ENCODE results near the gene PFKFB3.
"Not testable (repeated sequence)": the region's sequence is repeated elsewhere in the genome, so short reads cannot be mapped to it uniquely, and the experiment has no call there.

The PFKFB3 gene

GRCh38 chr10:6202684-6203330, at the start of gene PFKFB3:
Gene PFKFB3 (plus strand): TSS chr10:6202932. CDS start chr10:6203261, 329 bp downstream.
- no peaks in the 10 kb centered on the region for H3K27me3 ChIP-seq (ENCODE audit: insufficient read depth, low read length)
- peak within 1 kb of the TSS; percentile 99 for H3K4me3 ChIP-seq (ENCODE audit: low read length)
- H3K9me3 ChIP-seq (ENCODE audit: low read length): no peaks in the 10 kb centered on the region
- H3K36me3 ChIP-seq (ENCODE audit: insufficient read depth, low read length): peaks cover 3% of the 10 kb centered on the region
- H2AFZ ChIP-seq (ENCODE audit: low read depth, low read length): peak within 1 kb of the TSS; percentile 52
- H3K4me1 ChIP-seq (ENCODE audit: insufficient read depth, low read length): peaks cover 25% of the 10 kb centered on the region

DNA sequence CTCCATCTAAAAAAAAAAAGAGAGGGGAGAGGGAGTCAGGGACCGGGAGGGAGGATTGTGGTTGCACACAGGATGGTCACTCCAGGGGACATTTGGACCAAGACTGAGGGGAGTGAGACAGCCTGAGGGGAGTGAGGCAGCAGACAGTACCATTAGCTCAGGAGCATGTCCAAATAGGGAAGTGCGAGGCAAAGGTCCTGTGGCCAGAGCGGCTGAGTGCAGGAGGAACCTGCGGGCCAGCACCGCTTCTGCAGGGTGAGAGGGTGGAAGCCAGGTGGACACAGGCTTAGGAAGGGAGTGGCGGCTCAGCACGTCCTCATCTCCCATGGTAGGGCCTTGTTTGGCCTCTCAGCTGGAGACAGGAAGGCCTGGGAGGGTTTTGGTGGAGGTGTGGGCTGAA, 48.9 kb upstream of the PFKFB3 start:
- no peak overlapping the region for H2AFZ ChIP-seq (ENCODE audit: low read depth, low read length)
- peaks cover 2% of the 10 kb centered on the region for H3K9me3 ChIP-seq (ENCODE audit: low read length)
- no peaks in the 10 kb centered on the region for H3K36me3 ChIP-seq (ENCODE audit: insufficient read depth, low read length)
- no peaks in the 10 kb centered on the region for H3K4me1 ChIP-seq (ENCODE audit: insufficient read depth, low read length)
- no peak overlapping the region for H3K4me3 ChIP-seq (ENCODE audit: low read length)
- no peaks in the 10 kb centered on the region for H3K27me3 ChIP-seq (ENCODE audit: insufficient read depth, low read length)

DNA sequence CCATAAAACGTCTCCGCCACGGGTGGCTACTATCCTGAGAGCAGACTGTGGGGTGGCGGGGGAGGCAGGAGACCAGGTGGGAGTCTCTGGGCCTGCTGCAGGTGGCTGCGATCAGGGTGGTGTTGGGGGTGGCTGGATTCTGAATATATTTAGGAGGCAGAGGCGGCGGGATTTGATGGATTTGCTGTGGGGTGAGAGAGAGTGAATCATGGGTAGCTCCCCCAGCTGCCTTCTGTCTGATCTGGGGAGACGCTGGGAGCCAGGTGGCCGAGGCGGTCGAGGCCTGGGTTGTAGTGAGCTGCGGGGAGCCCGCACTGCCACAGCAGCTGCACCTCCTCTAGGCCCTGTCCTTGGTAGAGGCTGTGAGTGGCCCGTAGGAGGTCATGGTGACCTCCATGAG, 48.2 kb upstream of the PFKFB3 start:
- Histone ChIP-seq H3K4me3 (ENCODE audit: low read length) (no peak overlapping the region), H3K4me1 (ENCODE audit: insufficient read depth, low read length) (no peaks in the 10 kb centered on the region), H3K9me3 (ENCODE audit: low read length) (peaks cover 2% of the 10 kb centered on the region), H3K27me3 (ENCODE audit: insufficient read depth, low read length) (no peaks in the 10 kb centered on the region), H3K36me3 (ENCODE audit: insufficient read depth, low read length) (no peaks in the 10 kb centered on the region), H2AFZ (ENCODE audit: low read depth, low read length) (no peak overlapping the region)

GRCh38 chr10:6158276-6158675, 44.5 kb upstream of the PFKFB3 start:
- peaks cover 2% of the 10 kb centered on the region for H3K9me3 ChIP-seq (ENCODE audit: low read length)
- no peak overlapping the region for H2AFZ ChIP-seq (ENCODE audit: low read depth, low read length)
- no peak overlapping the region for H3K4me3 ChIP-seq (ENCODE audit: low read length)
- H3K36me3 ChIP-seq (ENCODE audit: insufficient read depth, low read length): no peaks in the 10 kb centered on the region
- H3K27me3 ChIP-seq (ENCODE audit: insufficient read depth, low read length): no peaks in the 10 kb centered on the region
- H3K4me1 ChIP-seq (ENCODE audit: insufficient read depth, low read length): no peaks in the 10 kb centered on the region

- H3K9me3 ChIP-seq (ENCODE audit: low read length): no peaks in the 10 kb centered on the region
- no peaks in the 10 kb centered on the region for H3K4me1 ChIP-seq (ENCODE audit: insufficient read depth, low read length)
- H3K27me3 ChIP-seq (ENCODE audit: insufficient read depth, low read length): no peaks in the 10 kb centered on the region
- H3K36me3 ChIP-seq (ENCODE audit: insufficient read depth, low read length): no peaks in the 10 kb centered on the region
- no peak overlapping the region for H2AFZ ChIP-seq (ENCODE audit: low read depth, low read length)
- H3K4me3 ChIP-seq (ENCODE audit: low read length): no peak overlapping the region
These were observed 40.8 kb upstream of the PFKFB3 start for GRCh38 chr10:6161921-6162320.

- Histone ChIP-seq H3K27me3 (ENCODE audit: insufficient read depth, low read length) (no peaks in the 10 kb centered on the region), H3K36me3 (ENCODE audit: insufficient read depth, low read length) (no peaks in the 10 kb centered on the region), H3K4me1 (ENCODE audit: insufficient read depth, low read length) (no peaks in the 10 kb centered on the region), H2AFZ (ENCODE audit: low read depth, low read length) (no peak overlapping the region), H3K9me3 (ENCODE audit: low read length) (no peaks in the 10 kb centered on the region), H3K4me3 (ENCODE audit: low read length) (no peak overlapping the region)
These were observed 40.0 kb upstream of the PFKFB3 start for GRCh38 chr10:6162589-6163356.

- H2AFZ ChIP-seq (ENCODE audit: low read depth, low read length): no peak overlapping the region
- no peaks in the 10 kb centered on the region for H3K4me1 ChIP-seq (ENCODE audit: insufficient read depth, low read length)
- H3K4me3 ChIP-seq (ENCODE audit: low read length): peak overlapping the region; percentile 49
- no peaks in the 10 kb centered on the region for H3K36me3 ChIP-seq (ENCODE audit: insufficient read depth, low read length)
- H3K27me3 ChIP-seq (ENCODE audit: insufficient read depth, low read length): no peaks in the 10 kb centered on the region
- no peaks in the 10 kb centered on the region for H3K9me3 ChIP-seq (ENCODE audit: low read length)
These were observed 39.1 kb upstream of the PFKFB3 start for GRCh38 chr10:6163364-6164270.

DNA sequence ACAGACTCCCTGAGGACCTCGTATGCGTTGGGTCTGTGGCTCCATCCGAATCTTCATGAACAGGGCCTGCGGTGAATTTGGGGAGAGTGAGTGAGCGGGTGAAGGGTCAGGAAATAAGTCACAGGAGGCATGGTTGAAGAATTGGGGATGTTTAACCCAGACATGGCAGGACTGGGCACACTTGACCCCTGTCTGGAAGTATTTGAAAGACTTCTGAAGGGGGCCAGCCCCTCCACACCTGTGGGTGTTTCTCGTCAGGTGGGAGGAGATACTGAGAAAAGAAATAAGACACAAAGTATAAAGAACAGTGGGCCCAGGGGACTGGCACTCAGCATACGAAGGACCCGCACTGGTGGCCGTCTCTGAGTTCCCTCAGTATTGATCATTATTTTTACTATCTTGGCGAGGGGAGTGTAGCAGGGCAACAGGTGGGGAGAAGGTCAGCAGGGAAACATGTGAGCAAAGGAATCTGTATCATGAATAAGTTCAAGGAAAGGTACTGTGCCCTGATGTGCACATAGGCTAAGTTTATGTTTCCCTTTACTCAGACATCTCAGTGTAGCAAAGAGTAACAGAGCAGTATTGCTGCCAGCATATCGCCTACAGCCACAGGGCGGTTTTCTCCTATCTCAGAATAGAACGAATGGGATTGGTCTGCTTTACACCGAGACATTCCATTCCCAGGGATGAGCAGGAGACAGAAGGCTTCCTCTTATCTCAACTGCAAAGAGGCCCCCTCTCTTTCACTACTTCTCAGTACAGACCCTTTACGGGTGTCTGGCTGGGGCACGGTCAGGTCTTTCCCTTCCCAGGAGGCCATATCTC, 38.2 kb upstream of the PFKFB3 start:
- no peak overlapping the region for H2AFZ ChIP-seq (ENCODE audit: low read depth, low read length)
- H3K4me3 ChIP-seq (ENCODE audit: low read length): peak overlapping the region; percentile 49
- no peaks in the 10 kb centered on the region for H3K36me3 ChIP-seq (ENCODE audit: insufficient read depth, low read length)
- H3K4me1 ChIP-seq (ENCODE audit: insufficient read depth, low read length): no peaks in the 10 kb centered on the region
- H3K9me3 ChIP-seq (ENCODE audit: low read length): no peaks in the 10 kb centered on the region
- no peaks in the 10 kb centered on the region for H3K27me3 ChIP-seq (ENCODE audit: insufficient read depth, low read length)

- H3K27me3 ChIP-seq (ENCODE audit: insufficient read depth, low read length): no peaks in the 10 kb centered on the region
- no peak overlapping the region for H3K4me3 ChIP-seq (ENCODE audit: low read length)
- H3K36me3 ChIP-seq (ENCODE audit: insufficient read depth, low read length): no peaks in the 10 kb centered on the region
- no peaks in the 10 kb centered on the region for H3K9me3 ChIP-seq (ENCODE audit: low read length)
- H3K4me1 ChIP-seq (ENCODE audit: insufficient read depth, low read length): no peaks in the 10 kb centered on the region
- no peak overlapping the region for H2AFZ ChIP-seq (ENCODE audit: low read depth, low read length)
These were observed 37.5 kb upstream of the PFKFB3 start for GRCh38 chr10:6165221-6165725.

- not testable (repeated sequence) for H3K36me3 ChIP-seq (ENCODE audit: insufficient read depth, low read length); H2AFZ ChIP-seq (ENCODE audit: low read depth, low read length); H3K9me3 ChIP-seq (ENCODE audit: low read length); H3K27me3 ChIP-seq (ENCODE audit: insufficient read depth, low read length); H3K4me1 ChIP-seq (ENCODE audit: insufficient read depth, low read length); H3K4me3 ChIP-seq (ENCODE audit: low read length)
These were observed 36.8 kb upstream of the PFKFB3 start for GRCh38 chr10:6165933-6166332.

GRCh38 chr10:6167456-6167855, 35.3 kb upstream of the PFKFB3 start:
- Histone ChIP-seq H3K36me3 (ENCODE audit: insufficient read depth, low read length) (no peaks in the 10 kb centered on the region), H3K9me3 (ENCODE audit: low read length) (no peaks in the 10 kb centered on the region), H3K27me3 (ENCODE audit: insufficient read depth, low read length) (no peaks in the 10 kb centered on the region), H3K4me1 (ENCODE audit: insufficient read depth, low read length) (no peaks in the 10 kb centered on the region), H3K4me3 (ENCODE audit: low read length) (no peak overlapping the region), H2AFZ (ENCODE audit: low read depth, low read length) (no peak overlapping the region)

GRCh38 chr10:6168084-6168483, 34.6 kb upstream of the PFKFB3 start:
- Histone ChIP-seq H3K4me1 (ENCODE audit: insufficient read depth, low read length) (no peaks in the 10 kb centered on the region), H2AFZ (ENCODE audit: low read depth, low read length) (no peak overlapping the region)

More at GRCh38 chr10:6168084-6168483, 34.6 kb upstream of the PFKFB3 start:
- H3K27me3 ChIP-seq (ENCODE audit: insufficient read depth, low read length): no peaks in the 10 kb centered on the region
- H3K36me3 ChIP-seq (ENCODE audit: insufficient read depth, low read length): no peaks in the 10 kb centered on the region
- H3K4me3 ChIP-seq (ENCODE audit: low read length): no peak overlapping the region
- no peaks in the 10 kb centered on the region for H3K9me3 ChIP-seq (ENCODE audit: low read length)
